Stimulated activated CD4-positive, alpha-beta T cell treated with anti-CD3 and anti-CD28 coated beads, Interleukin-1b, Interleukin-23, amount 100 ng/mL, for 48 hours (primary cell): ENCODE results near the gene COL18A1.
"Not testable (repeated sequence)": the region's sequence is repeated elsewhere in the genome, so short reads cannot be mapped to it uniquely, and the experiment has no call there.

Source experiments
- DNase-seq: peaks from one replicate; pipeline ENCODE4 v3.0.0-alpha.2; 2020

Gene COL18A1

DNA sequence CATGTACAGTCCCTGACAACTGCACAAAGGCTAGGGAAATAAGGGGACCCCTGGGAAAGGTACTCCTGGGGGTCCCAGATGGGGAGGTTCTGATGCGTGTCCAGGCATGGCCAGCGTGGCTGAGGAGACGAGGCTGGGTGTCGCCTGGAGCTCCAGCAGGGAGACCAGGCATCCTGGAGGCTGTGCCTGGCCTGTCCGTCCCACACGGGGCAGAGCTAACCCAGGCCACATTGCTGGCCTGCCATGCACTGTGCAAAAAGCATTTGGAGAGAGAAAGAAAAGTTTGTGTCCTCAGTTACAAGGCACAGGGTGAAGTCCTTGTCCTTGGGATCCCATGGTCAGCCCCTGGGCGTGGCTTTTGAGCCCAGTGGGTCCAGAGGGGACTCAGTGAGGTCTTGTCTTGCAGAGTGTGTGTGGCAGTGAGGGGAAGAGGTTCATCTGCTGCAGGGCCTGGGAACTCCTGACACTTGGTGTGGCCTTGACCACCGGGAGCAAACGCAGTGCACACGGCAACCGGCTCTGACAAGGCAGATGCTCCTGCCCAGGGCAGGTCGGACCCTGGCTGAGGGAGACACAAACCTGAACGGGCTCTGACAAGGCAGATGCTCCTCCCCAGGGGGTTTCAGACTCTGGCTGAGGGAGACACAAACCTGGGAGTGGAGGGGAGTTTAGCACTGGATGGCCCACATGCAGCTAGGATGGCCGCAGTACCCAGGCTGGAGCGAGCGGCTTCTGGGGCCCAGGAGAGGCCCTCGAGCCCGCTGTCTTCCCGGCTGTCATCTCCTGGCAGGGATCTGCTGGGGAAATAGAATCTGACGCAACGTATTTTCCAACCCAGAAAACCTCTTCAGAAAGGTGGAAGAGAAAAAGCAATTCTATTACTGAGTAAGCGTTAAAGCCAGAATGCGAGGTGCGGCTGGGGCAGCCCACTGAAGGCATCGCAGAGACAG lies 37.3 kb upstream of the COL18A1 start:
- DNase-seq = no peak

GRCh38 chr21:45369018-45369417 lies 35.9 kb upstream of the COL18A1 start:
- DNase-seq = not testable (repeated sequence)

GRCh38 chr21:45370575-45370974 lies 34.4 kb upstream of the COL18A1 start:
- no peak for DNase-seq

GRCh38 chr21:45371081-45371480 lies 33.9 kb upstream of the COL18A1 start:
- no peak for DNase-seq

- no peak for DNase-seq
Measured at GRCh38 chr21:45371655-45372054, 33.3 kb upstream of the COL18A1 start.

DNA sequence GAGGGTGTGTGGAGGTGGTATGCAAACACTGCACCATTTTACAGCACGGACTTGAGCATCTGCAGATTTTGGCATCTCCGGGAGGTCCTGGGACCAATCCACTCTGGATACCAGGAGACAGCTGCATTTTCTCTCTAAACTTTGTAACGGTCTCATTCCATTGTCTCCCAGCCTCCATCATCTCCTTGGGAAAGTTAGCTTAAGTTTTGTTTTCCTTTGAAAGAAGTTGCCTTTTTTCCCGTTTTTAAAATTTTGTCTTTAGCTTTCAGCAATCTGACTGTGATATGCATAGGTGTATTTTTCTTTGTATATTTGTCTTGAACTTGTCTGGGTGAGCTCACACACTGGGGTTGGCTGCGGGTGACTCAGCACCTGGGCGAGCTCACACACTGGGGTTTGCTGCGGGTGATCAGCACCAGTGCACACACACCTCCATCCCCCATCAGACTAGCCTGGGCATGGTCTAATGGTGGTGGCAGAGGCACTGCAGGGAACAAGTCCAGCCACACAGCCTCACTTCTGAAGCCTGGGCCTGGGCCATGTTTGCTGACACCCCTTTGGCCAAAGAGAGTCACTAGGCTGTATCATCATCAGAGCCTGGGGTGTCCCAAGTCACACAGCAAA lies 32.1 kb upstream of the COL18A1 start:
- no peak for DNase-seq

DNA sequence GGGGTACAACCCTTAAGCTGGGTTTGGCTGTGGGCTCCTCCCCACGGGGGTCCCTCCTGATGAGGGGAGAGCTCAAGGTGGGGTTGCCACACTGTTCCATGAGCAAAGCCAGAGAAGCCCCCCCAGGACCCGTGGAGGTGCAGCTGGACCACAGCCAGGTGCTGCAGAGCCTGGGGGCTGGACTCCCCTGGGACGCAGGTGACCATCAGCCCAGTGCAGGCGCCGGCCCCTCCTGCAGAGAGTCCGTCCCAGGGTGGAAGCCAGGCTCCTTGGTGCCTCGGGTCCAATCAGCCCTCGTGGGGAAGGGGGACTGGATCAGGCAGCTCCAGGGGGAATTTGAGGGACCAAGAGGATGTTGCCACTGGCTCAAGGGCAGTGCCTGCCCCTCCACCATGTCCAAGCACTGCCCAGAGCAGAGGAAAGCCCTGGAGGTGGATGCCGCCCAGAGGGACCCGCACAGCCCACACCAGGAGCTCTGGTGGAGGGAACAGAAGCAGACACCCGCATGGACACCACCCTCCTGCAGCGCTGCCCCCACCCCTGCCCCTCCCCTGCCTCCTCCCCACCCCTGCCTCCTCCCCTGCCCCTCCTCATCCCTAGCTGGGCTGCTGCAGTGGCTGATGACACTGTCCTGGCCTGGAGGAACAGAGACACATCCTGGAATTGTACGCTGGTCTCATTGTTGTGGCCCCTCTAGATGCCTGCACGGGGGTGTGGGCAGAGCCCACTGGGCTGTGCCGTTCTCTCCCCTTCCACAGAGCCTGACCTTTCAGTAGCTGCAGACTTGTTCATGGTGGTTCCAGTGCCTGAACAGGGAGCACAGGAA lies 30.8 kb upstream of the COL18A1 start:
- DNase-seq = no peak

- no peak for DNase-seq
Measured at GRCh38 chr21:45374826-45375455, 30.0 kb upstream of the COL18A1 start.

GRCh38 chr21:45376459-45377324 lies 28.3 kb upstream of the COL18A1 start:
- DNase-seq = no peak

GRCh38 chr21:45377325-45377709 lies 27.6 kb upstream of the COL18A1 start:
- no peak for DNase-seq

DNA sequence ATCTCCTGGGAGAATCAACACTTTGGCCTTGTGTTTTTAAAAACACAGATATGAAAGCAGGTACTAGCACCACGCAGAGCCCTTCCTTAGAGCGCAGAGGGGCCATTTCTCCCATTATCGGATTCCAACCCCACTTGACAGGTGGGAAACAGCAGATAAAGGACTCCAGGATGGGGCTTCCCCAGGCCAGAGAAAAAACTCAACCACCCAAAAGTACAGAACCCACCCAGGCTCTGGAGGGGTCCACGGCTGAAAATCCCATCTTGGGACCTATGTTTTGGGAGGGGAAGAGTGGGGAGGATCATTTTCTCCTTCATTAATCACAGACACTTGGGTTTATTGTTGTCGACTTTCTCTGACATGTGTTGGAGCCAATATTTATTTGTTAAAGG lies 27.1 kb upstream of the COL18A1 start:
- no peak for DNase-seq

DNA sequence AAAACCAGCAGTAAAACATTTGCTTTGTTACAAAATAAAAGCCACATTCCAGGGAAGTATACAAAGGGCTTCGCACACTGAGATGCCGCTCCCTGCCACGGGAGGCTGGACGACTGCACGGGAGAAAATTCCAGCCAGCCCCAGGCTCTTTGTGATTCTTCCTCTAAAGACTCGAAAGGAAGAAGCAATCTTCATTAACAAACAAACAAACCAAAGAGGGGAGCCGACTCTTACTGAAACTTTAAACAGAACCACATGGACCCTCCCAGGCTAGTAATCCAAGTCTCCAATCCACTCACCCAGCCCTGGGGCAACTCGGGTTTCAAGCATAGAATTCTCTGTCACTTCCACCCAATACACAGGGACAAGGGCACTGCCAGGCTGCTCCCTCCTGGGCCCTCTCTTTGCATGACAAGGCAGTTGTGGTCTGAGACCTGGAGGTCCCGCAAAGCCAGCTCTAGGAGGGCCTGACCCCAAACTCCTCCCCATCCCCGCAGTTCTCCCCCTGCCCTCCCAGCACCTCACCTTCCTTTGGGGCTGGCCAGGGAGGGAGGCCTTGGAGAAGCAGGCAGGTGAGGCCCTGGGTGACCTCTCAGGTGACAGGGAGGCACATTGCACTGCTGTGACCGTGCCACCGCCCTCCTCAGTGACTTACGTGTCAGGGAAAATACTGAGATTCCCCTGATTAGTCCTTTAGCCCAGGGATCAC lies 26.6 kb upstream of the COL18A1 start:
- DNase-seq = no peak

DNA sequence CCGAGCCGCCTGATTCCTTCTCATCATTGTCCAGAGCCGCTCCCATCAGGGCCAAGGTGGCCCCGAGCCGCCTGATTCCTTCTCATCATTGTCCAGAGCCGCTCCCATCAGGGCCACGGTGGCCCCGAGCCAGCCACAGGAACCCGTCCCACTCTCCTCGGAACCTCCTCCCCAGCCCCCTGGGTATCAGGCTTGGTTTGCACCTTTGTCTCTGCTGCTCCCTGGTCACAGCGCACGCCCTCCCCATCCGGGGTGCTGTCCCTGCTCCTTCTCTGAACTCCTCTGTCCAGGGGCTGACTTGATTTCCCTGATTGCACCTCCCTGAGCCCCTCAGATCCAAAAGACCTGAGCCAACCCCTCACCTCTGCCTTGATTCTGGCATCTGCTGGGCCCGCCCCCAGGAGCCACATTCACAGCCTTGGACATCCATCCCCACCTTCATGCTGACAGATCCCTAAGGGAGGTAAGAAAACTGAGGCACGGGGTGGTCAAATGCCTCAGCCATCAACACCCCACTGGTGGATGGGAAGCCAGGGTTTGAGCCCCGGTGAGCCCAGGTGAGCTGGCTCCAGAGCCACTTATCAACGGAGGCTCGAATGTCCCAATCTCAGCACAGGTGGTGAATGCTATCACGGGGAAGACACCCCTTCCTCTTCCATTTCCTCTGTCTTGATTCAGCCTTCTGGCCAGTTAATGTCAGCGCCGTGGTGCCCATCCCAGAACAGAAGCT lies 25.6 kb upstream of the COL18A1 start:
- DNase-seq = no peak

DNA sequence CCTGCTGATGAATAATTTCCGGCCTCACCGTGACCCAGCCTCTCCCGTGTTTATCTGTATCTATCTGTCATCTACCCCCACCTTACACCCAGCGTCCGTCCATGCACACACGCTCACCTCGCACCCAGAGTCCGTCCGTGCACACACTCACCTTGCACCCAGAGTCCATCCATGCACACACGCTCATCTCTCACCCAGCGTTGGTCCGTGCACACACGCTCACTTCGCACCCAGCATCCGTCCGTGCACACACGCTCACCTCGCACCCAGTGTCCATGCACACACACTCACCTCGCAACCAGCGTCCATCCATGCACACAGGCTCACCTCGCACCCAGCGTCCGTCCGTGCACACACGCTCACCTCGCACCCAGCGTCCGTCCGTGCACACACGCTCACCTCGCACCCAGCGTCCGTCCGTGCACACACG lies 25.0 kb upstream of the COL18A1 start:
- DNase-seq = no peak

- DNase-seq = no peak
Measured at GRCh38 chr21:45380566-45380965, 24.4 kb upstream of the COL18A1 start.

DNA sequence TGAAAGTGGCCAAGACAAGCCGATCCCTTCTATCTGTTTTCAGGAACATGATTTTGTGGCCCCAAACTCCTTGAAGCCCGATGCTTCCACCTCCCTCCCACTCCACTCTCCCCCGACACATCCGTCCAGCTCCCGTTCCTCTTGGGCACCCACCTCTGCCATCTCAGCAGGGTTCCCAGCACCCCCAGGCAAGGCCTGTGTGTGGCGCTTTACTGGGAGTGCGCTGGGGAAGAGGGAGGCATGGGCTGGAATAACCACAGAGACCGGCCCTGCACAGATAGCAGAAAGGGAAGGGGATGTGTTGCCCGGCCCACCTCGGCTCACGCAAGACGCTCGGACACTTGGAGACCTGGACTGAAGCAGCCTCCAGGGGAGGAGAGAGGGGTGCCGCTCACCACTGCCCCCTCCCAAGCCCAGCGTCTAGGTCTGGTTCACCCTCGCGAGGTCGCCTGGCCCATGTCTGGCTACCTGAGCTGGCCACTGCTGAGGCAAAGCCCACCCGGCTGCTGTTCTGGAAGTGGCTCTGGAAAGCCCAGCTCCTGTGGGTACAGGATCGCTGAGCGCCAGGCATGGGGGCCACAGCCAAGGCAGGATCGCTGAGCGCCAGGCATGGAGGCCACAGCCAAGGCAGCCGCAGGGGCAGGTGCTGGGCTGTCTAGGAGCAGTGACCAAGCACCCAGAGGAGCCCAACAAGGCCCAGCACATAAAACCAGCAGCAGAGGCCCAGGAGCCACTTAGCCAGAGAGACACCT lies 23.8 kb upstream of the COL18A1 start:
- DNase-seq = no peak

DNA sequence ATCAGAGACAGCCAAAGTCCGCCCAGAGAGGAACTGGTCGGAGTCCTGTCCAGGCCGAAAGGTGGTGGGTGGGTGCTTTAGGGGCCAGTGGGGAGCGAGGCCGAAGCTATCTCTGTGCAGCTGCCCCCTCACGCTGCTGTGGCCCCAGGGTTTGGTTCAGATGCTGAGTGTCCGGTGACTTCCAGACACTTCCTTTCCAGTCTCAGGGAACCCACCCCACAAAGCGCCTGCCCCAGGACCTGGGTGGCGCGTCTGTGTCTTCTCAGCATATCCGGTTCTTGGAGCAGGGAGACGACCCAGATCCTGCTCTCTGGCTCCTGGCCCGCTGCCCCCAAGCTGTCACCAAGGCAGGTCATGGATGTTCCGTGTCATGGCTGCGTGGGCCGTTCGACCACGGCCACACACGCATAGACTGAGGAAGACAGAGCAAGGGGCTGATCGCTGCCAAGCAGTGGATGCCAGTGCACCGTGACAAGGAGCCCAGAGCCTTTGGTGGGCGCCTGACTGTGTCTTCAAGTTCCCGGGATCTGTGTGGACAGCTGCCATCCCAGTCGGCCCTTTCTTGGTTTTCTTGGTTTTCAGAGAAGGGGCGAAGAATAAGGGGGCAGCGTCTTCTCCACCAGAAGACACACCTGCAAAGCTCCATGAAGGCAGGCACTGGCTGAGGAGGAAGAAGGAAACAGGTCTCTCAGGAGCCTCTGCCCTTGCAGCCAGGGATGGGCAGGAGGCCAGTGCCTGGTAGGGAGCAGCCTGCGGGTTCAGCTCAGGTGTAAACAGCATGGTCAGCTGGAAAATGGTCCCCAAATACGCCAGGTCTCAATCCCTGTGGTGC lies 22.9 kb upstream of the COL18A1 start:
- DNase-seq = no peak

GRCh38 chr21:45382697-45382997 lies 22.3 kb upstream of the COL18A1 start:
- DNase-seq = no peak

DNA sequence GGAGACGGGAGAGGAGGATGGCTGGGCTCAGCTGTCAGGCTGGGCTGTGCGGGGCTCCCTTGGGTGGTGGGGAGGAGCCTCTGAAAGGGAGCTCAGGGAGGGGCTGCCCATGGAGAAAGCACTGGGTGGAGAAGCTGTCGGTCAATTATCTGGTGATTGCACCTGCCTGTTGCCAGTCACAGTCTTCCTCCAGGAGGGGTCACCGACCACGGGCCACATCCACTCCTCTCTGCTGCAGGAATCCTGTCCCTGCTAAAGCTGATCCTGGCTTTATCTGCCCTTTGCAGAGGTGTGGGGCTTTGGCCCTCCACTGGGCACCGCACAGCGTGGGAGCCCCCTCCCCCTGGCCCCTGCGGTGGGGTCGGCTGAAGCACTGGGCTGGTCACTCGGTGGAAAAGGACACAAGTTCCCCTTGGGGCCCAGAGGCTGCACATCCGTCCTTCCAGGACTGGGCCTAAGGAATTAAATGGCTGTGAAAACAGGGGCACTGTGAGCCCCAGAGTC lies 21.8 kb upstream of the COL18A1 start:
- no peak for DNase-seq
